ENCODE results near the gene ASTN2.

GRCh38 chr9:117424291-117424690, 9.4 kb upstream of the ASTN2 start:
- TF ChIP-seq REST (IDR thresholded peaks at IDR 0.05; ENCODE audit: insufficient read depth in 1 of 2, low read depth in 2 of 2, low read length in 2 of 2) (no peak), SIN3A (IDR thresholded peaks at IDR 0.05; ENCODE audit: borderline replicate concordance, insufficient read depth, low read length) (no peak), TAF1 (IDR thresholded peaks at IDR 0.05; ENCODE audit: borderline replicate concordance, insufficient read depth, low read length) (no peak), POLR2AphosphoS5 (IDR thresholded peaks at IDR 0.05; ENCODE audit: low read depth, low read length) (no peak), FOXP2 (optimal IDR thresholded peaks at IDR 0.05; ENCODE audit: borderline replicate concordance, extremely low read depth, extremely low read length, insufficient read depth) (no peak)

All from PFSK-1 (cell line).